DMS 273 (cell line): ENCODE data around the gene CBLC.

ENCODE experiments used
- DNase-seq: peaks from one replicate; lab custom pipeline; 2025; ENCODE audit not compliant: unreplicated experiment; lab: John Stamatoyannopoulos, UW

CBLC gene

GRCh38 chr19:44777715-44778347 is at the start of gene CBLC:
CBLC (plus strand) TSS chr19:44777890; CDS start chr19:44777932, 42 bp downstream.
- peak; percentile 55 for DNase-seq

DNA sequence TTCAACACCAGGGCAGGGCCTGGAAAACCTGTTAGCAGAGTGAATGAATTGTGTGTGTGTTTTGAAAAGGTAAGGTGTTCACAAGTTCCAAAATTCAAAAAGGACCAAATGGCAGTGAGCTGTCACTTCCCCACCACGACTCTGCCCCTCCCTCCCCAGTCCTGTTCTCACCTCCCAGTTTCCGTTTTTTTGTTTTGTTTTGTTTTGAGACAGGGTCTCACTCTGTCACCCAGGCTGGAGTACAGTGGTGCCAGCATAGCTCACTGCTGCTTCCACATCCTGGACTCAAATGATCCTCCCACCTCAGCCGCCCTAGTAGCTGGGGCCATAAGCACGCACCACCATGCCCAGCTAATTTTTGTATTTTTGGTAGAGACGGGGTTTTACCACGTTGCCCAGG is 49.5 kb upstream of the CBLC start:
- no peak for DNase-seq

GRCh38 chr19:44729516-44730033 is 48.1 kb upstream of the CBLC start:
- DNase-seq = no peak

GRCh38 chr19:44731081-44731480 is 46.6 kb upstream of the CBLC start:
- no peak for DNase-seq

DNA sequence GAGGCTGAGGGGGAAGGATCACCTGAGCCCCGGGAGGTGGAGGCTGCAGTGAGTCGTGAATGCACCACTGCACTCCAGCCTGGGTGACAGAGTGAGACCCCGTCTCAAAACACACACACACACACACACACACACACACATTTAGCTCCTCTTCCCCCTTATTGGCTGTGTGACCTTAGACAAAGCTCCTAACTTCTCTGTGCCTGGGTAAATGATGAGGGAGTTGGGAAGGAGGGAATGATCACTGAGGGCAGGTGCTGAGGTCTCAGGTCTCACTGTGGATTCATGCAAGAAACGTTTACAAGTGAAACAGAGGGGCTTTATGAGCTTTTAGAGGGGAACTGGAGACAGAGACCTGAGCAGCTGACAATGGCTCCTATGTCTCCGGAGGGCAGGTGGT is 46.1 kb upstream of the CBLC start:
- DNase-seq = no peak

DNA sequence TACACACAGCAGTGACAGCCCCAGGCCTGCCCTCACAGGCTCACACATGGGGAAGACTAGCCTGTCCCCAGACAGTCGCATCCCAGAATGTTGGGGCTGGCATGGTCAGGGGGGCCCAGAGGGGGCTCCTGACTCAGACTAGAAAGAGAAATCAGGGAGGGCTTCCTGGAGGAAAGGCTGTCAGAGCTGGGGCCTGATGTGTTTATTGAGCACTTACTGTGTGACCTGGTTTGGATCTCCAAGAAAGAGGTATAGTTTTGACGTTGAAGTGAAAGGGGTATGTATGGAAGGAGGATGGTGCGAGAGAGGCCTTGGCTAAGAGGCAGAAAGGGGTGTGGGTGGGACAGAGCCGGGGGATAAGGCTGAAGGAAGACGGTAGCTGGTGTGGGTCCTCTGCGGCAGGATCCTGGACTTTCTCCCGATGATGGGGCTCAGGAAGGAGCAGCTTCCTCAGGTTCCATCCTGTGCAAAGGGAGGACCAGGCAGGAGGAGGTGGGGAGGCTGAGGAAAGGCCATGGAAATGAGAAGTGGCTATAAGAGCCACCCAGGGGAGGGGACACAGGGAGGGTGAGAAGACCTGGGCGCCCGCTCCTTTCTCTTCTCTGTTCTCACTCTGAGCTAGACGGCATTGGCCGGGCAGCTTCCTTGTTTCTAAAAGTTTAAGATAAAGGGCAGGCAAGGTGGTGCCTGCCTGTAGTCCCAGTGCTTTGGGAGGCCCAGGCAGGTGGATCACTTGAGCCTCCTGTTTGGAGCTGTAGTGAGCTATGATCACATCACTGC is 45.3 kb upstream of the CBLC start:
- DNase-seq = no peak

DNA sequence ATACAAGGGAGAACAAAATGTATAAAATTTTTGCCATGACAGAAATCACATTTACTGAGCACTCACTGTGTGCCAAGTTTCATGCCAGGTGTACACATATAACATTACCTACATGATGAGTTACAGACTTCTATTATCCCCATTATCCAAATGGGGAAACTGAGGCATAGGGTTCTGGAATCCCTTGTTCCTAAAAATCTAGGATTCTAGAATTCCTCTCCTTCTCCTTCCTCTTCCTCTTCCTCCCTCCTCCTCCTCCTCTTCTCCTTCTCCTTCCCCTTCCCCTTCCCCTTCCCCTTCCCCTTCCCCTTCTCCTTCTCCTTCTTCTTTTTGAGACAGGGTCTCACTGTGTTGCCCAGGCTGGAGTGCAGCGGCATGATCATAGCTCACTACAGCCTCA is 43.3 kb upstream of the CBLC start:
- DNase-seq = no peak

GRCh38 chr19:44735011-44735410 is 42.7 kb upstream of the CBLC start:
- DNase-seq = no peak

DNA sequence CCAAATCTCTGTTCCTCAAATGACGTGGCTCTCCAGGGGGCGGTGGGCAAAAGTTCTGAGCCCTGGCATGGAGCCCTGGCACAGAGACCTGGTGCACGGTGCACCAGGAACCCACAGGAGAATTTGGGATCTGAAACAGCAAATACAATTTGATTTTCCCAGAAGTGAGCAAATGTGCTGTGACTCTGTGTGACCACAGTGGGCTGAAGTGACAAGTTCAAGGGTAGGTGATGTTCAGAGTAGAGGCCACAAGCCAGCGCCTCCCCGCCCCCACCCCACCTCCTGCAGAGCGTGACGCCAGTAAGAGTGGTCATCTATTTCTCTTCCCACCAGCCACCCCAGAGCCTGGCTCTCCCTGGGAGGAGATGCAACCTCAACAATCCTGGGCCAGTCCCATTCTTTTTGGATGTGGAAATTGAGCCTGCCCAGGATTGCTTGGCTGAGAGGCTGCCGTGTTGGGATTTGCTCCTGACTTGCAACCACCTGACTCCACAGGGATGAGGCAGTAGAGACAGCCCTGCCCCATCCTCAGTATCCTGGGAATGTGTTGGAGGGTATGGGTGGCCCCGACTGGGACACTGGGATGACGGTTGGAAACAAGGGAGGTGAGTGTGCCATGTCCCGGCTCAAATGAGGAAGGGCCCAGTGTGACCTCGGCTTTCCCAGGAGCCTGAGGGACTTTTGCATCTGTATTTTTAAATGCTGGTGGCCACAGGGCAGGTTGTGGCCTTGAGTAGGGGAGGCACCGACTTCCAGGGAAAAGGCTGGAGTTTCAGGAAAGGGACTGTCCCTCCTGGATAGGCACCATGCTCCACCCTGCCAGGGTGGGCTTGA is 40.2 kb upstream of the CBLC start:
- no peak for DNase-seq

GRCh38 chr19:44738136-44738535 is 39.6 kb upstream of the CBLC start:
- no peak for DNase-seq

GRCh38 chr19:44738603-44739558 is 38.8 kb upstream of the CBLC start:
- DNase-seq = no peak

- DNase-seq = no peak
These were observed 37.3 kb upstream of the CBLC start for GRCh38 chr19:44740351-44740824.

GRCh38 chr19:44741258-44741731 is 36.4 kb upstream of the CBLC start:
- DNase-seq = no peak

DNA sequence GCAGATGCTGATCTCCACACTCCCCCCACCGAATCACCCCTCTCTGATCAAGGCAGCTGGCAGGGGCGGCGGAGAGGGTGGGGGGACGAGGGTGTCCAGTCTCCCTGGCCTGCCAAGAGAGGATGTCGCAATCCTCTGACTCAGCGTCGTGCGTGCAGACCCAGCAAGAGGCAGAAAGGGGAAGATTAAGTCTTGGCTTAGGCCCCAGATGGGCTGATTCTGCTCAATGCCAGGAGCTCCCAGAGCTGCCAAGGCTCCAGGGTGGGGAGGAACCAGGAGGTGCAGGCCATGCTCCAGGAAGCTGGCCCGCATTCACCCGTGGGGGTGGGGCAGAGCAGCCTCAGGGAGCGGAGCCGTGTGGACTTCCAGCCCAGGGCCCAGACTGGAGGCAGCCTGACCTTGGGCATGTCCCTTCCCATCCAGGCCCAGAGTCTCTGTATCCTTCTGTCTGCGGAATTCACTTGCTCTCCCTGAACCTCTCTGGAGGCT is 35.8 kb upstream of the CBLC start:
- peak; percentile 98 for DNase-seq

GRCh38 chr19:44742330-44743061 is 35.2 kb upstream of the CBLC start:
- DNase-seq = no peak

GRCh38 chr19:44744871-44745332 is 32.8 kb upstream of the CBLC start:
- DNase-seq = no peak

GRCh38 chr19:44745341-44745831 is 32.3 kb upstream of the CBLC start:
- DNase-seq = peak; percentile 78

- DNase-seq = no peak
These were observed 31.6 kb upstream of the CBLC start for GRCh38 chr19:44745887-44746600.

- no peak for DNase-seq
These were observed 31.1 kb upstream of the CBLC start for GRCh38 chr19:44746616-44746945.
